ENCODE results near the gene ITPK1.

ITPK1 gene

DNA sequence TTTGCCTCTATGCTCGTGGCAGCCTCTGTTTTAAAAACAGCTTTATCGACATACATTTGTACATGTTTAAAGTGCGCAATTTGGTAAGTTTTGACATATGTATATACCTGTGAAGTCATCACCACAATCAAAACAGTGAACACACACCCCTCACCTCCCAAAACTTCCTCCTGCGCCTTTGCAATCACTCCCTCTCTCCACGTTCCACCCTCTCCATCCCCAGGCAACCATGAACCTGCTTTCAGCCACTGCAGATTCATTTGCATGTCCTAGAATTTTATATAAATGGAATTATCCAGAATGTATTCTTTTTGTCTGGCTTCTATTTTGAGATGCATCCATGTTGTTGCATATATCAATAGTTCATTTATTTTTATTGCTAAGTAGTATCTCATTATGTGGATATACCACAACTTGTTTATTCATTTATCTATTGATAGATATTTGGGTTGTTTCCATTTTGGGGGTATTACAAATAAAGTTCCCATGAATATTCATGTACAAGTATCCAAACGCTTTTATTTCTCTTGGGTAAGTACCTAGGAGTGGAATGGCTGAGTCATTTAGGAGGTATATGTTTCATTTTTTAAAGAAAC lies 208.3 kb downstream of the ITPK1 start:
- TF ChIP-seq SP7 (tag by site-specific recombination; IDR thresholded peaks at IDR 0.05) (no peak), ZNF664 (tag by site-specific recombination; IDR thresholded peaks at IDR 0.05) (peak; percentile 57; the same call in 1 of the 2 replicates)
- POLR2A ChIA-PET: no interaction called here
- CTCF ChIA-PET: no interaction called here

GRCh38 chr14:92906823-92907222 lies 208.9 kb downstream of the ITPK1 start:
- POLR2A ChIA-PET: no interaction called here
- Histone ChIP-seq H3K4me1 (ENCODE audit: control insufficient read depth, insufficient read depth, low read length) (no peaks in the 10 kb centered on the region), H3K9me3 (ENCODE audit: control insufficient read depth, insufficient read depth, low read depth, low read length) (no peaks in the 10 kb centered on the region), H3K36me3 (ENCODE audit: control insufficient read depth in 2 of 2, insufficient read depth in 1 of 2, low read length in 2 of 2) (no peaks in the 10 kb centered on the region), H3K4me3 (ENCODE audit: low read depth, low read length) (no peak overlapping the region), H3K27ac (ENCODE audit: extremely low read depth, low read depth, low read length) (no peak overlapping the region)
- CTCF ChIA-PET: no interaction called here
- TF ChIP-seq ZNF157 (tag by site-specific recombination; IDR thresholded peaks at IDR 0.05): no peak
- TF ChIP-seq, protein P1, sequence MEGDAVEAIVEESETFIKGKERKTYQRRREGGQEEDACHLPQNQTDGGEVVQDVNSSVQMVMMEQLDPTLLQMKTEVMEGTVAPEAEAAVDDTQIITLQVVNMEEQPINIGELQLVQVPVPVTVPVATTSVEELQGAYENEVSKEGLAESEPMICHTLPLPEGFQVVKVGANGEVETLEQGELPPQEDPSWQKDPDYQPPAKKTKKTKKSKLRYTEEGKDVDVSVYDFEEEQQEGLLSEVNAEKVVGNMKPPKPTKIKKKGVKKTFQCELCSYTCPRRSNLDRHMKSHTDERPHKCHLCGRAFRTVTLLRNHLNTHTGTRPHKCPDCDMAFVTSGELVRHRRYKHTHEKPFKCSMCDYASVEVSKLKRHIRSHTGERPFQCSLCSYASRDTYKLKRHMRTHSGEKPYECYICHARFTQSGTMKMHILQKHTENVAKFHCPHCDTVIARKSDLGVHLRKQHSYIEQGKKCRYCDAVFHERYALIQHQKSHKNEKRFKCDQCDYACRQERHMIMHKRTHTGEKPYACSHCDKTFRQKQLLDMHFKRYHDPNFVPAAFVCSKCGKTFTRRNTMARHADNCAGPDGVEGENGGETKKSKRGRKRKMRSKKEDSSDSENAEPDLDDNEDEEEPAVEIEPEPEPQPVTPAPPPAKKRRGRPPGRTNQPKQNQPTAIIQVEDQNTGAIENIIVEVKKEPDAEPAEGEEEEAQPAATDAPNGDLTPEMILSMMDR (tag by site-specific recombination; IDR thresholded peaks at IDR 0.05): no peak
- TF ChIP-seq, protein P2, sequence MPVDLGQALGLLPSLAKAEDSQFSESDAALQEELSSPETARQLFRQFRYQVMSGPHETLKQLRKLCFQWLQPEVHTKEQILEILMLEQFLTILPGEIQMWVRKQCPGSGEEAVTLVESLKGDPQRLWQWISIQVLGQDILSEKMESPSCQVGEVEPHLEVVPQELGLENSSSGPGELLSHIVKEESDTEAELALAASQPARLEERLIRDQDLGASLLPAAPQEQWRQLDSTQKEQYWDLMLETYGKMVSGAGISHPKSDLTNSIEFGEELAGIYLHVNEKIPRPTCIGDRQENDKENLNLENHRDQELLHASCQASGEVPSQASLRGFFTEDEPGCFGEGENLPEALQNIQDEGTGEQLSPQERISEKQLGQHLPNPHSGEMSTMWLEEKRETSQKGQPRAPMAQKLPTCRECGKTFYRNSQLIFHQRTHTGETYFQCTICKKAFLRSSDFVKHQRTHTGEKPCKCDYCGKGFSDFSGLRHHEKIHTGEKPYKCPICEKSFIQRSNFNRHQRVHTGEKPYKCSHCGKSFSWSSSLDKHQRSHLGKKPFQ (tag by site-specific recombination; IDR thresholded peaks at IDR 0.05): peak; percentile 68
- TF ChIP-seq ZNF704 (tag by site-specific recombination; IDR thresholded peaks at IDR 0.05): no peak

More for the DNA sequence above, 208.3 kb downstream of the ITPK1 start:
- Histone ChIP-seq H3K27ac (ENCODE audit: extremely low read depth, low read depth, low read length) (no peak overlapping the region), H3K4me1 (ENCODE audit: control insufficient read depth, insufficient read depth, low read length) (no peaks in the 10 kb centered on the region), H3K4me3 (ENCODE audit: low read depth, low read length) (no peak overlapping the region), H3K36me3 (ENCODE audit: control insufficient read depth in 2 of 2, insufficient read depth in 1 of 2, low read length in 2 of 2) (no peaks in the 10 kb centered on the region), H3K9me3 (ENCODE audit: control insufficient read depth, insufficient read depth, low read depth, low read length) (no peaks in the 10 kb centered on the region)

DNA sequence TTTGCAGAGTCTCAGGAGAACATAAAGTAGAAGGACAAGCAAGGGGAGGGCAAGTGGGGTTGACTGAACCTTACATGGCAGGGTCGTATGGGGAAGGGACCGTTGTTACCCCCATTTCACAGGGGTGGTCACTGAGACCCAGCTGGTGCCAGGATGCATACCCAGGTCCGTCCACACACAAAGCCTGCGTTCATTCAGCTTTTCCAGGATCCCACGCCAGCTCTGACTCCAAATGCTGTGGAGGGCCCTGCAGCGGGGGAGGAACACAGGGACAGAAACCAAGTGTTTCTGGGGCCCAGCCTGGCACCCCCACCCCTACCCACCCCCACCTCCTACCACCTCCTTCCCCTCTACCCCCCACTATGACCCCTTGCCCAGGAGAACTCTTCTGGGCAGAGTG lies 209.3 kb downstream of the ITPK1 start:
- H3K4me3 ChIP-seq (ENCODE audit: low read depth, low read length): no peak overlapping the region
- no peak overlapping the region for H3K27ac ChIP-seq (ENCODE audit: extremely low read depth, low read depth, low read length)
- no peaks in the 10 kb centered on the region for H3K4me1 ChIP-seq (ENCODE audit: control insufficient read depth, insufficient read depth, low read length)
- no peaks in the 10 kb centered on the region for H3K9me3 ChIP-seq (ENCODE audit: control insufficient read depth, insufficient read depth, low read depth, low read length)
- H3K36me3 ChIP-seq (ENCODE audit: control insufficient read depth in 2 of 2, insufficient read depth in 1 of 2, low read length in 2 of 2): no peaks in the 10 kb centered on the region
- CTCF ChIA-PET: no interaction called here
- POLR2A ChIA-PET: no interaction called here
- TF ChIP-seq ZNF266 (tag by site-specific recombination; IDR thresholded peaks at IDR 0.05; ENCODE audit: low read depth) (no peak), ZBTB8A (tag by site-specific recombination; IDR thresholded peaks at IDR 0.05) (no peak), OSR2 (tag by site-specific recombination; IDR thresholded peaks at IDR 0.05) (no peak), HOXD13 (CRISPR knock-in tag; IDR thresholded peaks at IDR 0.05; ENCODE audit: borderline replicate concordance) (no peak), ZNF488 (tag by site-specific recombination; IDR thresholded peaks at IDR 0.05) (no peak), ZNF24 (tag by site-specific recombination; IDR thresholded peaks at IDR 0.05) (no peak)
- TF ChIP-seq, protein P3, sequence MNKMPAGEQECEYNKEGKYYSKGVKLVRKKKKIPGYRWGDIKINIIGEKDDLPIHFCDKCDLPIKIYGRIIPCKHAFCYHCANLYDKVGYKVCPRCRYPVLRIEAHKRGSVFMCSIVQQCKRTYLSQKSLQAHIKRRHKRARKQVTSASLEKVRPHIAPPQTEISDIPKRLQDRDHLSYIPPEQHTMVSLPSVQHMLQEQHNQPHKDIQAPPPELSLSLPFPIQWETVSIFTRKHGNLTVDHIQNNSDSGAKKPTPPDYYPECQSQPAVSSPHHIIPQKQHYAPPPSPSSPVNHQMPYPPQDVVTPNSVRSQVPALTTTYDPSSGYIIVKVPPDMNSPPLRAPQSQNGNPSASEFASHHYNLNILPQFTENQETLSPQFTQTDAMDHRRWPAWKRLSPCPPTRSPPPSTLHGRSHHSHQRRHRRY (tag by site-specific recombination; IDR thresholded peaks at IDR 0.05): no peak
- TF ChIP-seq, protein P4, sequence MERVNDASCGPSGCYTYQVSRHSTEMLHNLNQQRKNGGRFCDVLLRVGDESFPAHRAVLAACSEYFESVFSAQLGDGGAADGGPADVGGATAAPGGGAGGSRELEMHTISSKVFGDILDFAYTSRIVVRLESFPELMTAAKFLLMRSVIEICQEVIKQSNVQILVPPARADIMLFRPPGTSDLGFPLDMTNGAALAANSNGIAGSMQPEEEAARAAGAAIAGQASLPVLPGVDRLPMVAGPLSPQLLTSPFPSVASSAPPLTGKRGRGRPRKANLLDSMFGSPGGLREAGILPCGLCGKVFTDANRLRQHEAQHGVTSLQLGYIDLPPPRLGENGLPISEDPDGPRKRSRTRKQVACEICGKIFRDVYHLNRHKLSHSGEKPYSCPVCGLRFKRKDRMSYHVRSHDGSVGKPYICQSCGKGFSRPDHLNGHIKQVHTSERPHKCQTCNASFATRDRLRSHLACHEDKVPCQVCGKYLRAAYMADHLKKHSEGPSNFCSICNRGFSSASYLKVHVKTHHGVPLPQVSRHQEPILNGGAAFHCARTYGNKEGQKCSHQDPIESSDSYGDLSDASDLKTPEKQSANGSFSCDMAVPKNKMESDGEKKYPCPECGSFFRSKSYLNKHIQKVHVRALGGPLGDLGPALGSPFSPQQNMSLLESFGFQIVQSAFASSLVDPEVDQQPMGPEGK (tag by site-specific recombination; IDR thresholded peaks at IDR 0.05): no peak
- TF ChIP-seq, protein P5, sequence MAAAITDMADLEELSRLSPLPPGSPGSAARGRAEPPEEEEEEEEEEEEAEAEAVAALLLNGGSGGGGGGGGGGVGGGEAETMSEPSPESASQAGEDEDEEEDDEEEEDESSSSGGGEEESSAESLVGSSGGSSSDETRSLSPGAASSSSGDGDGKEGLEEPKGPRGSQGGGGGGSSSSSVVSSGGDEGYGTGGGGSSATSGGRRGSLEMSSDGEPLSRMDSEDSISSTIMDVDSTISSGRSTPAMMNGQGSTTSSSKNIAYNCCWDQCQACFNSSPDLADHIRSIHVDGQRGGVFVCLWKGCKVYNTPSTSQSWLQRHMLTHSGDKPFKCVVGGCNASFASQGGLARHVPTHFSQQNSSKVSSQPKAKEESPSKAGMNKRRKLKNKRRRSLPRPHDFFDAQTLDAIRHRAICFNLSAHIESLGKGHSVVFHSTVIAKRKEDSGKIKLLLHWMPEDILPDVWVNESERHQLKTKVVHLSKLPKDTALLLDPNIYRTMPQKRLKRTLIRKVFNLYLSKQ (tag by site-specific recombination; IDR thresholded peaks at IDR 0.05; ENCODE audit: borderline replicate concordance): no peak
- TF ChIP-seq, protein P6, sequence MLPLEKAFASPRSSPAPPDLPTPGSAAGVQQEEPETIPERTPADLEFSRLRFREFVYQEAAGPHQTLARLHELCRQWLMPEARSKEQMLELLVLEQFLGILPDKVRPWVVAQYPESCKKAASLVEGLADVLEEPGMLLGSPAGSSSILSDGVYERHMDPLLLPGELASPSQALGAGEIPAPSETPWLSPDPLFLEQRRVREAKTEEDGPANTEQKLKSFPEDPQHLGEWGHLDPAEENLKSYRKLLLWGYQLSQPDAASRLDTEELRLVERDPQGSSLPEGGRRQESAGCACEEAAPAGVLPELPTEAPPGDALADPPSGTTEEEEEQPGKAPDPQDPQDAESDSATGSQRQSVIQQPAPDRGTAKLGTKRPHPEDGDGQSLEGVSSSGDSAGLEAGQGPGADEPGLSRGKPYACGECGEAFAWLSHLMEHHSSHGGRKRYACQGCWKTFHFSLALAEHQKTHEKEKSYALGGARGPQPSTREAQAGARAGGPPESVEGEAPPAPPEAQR (tag by site-specific recombination; IDR thresholded peaks at IDR 0.05): no peak
